Effector memory CD8-positive, alpha-beta T cell (primary cell): Measurements from ENCODE around the gene CACNG4.
"Not testable (repeated sequence)": the region's sequence is repeated elsewhere in the genome, so short reads cannot be mapped to it uniquely, and the experiment has no call there.

Source experiments
- ATAC-seq: fragments of 150-1000 bp; cut with Tn5 transposase; replicated peaks from 2 replicates; pipeline ENCODE4 v1.10.0; 2021; ENCODE audit warnings: mild to moderate bottlenecking, moderate library complexity
- DNase-seq, 3 experiments: peaks; one replicate each; pipeline ENCODE4 v3.0.0; 2021
- H3K27ac Mint-ChIP-seq, 2 donors: one replicate each; pipeline ENCODE4 v1.8.0; 2022; ENCODE audit warnings: mild to moderate bottlenecking in 2 of 2, mixed read lengths in 2 of 2, moderate library complexity in 2 of 2
- H3K27me3 Mint-ChIP-seq, 2 donors: one replicate each; pipeline ENCODE4 v1.8.0; 2022; ENCODE audit warnings: mixed read lengths in 2 of 2
- H3K36me3 Mint-ChIP-seq: one replicate; pipeline ENCODE4 v1.8.0; 2022; ENCODE audit warnings: mild to moderate bottlenecking, moderate library complexity, mixed read lengths; ENCODE audit not compliant: insufficient read depth
- H3K4me1 Mint-ChIP-seq, 2 donors: one replicate each; pipeline ENCODE4 v1.8.0; 2022; ENCODE audit warnings: low read depth in 2 of 2, mixed read lengths in 2 of 2
- H3K4me3 Mint-ChIP-seq, 2 donors: one replicate each; pipeline ENCODE4 v1.8.0; 2022; ENCODE audit warnings: mild to moderate bottlenecking in 2 of 2, mixed read lengths in 2 of 2, moderate library complexity in 2 of 2
- H3K9me3 Mint-ChIP-seq, 2 donors: one replicate each; pipeline ENCODE4 v1.8.0; 2022; ENCODE audit warnings: mixed read lengths in 2 of 2

The CACNG4 gene

GRCh38 chr17:66971730-66972441 lies 7.4 kb downstream of the CACNG4 start:
- ATAC-seq, result no peak
- no peak overlapping the region for H3K4me3 Mint-ChIP-seq
- H3K9me3 Mint-ChIP-seq, result no peaks in the 10 kb centered on the region
- no peak for DNase-seq
- no peak overlapping the region for H3K27ac Mint-ChIP-seq
- no peaks in the 10 kb centered on the region for H3K36me3 Mint-ChIP-seq
- H3K27me3 Mint-ChIP-seq, result peaks cover 66 to 89% of the 10 kb centered on the region in 2 donors
- H3K4me1 Mint-ChIP-seq, result peaks cover 0 to 3% of the 10 kb centered on the region in 2 donors

GRCh38 chr17:66972442-66972830 lies 7.9 kb downstream of the CACNG4 start:
- H3K27ac Mint-ChIP-seq, DNase-seq, H3K4me1 Mint-ChIP-seq, H3K9me3 Mint-ChIP-seq, ATAC-seq, H3K36me3 Mint-ChIP-seq, H3K4me3 Mint-ChIP-seq: not testable (repeated sequence)
- H3K27me3 Mint-ChIP-seq, result peaks cover 66 to 89% of the 10 kb centered on the region in 2 donors

- Mint-ChIP-seq H3K9me3 (no peaks in the 10 kb centered on the region), H3K27ac (no peak overlapping the region), H3K27me3 (peaks cover 59 to 89% of the 10 kb centered on the region in 2 donors), H3K36me3 (no peaks in the 10 kb centered on the region), H3K4me3 (no peak overlapping the region), H3K4me1 (peaks cover 0 to 4% of the 10 kb centered on the region in 2 donors)
- DNase-seq, result no peak
- no peak for ATAC-seq
Observed at GRCh38 chr17:66975188-66975587, 10.7 kb downstream of the CACNG4 start.

GRCh38 chr17:66975614-66976378 lies 11.3 kb downstream of the CACNG4 start:
- no peak for ATAC-seq
- Mint-ChIP-seq H3K36me3 (no peaks in the 10 kb centered on the region), H3K4me3 (no peak overlapping the region), H3K27me3 (peaks cover 53 to 87% of the 10 kb centered on the region in 2 donors), H3K9me3 (no peaks in the 10 kb centered on the region), H3K4me1 (peaks cover 0 to 4% of the 10 kb centered on the region in 2 donors), H3K27ac (no peak overlapping the region)
- no peak for DNase-seq

- no peak overlapping the region for H3K27ac Mint-ChIP-seq
- H3K36me3 Mint-ChIP-seq, result no peaks in the 10 kb centered on the region
- H3K9me3 Mint-ChIP-seq, result no peaks in the 10 kb centered on the region
- peaks cover 0 to 4% of the 10 kb centered on the region in 2 donors for H3K4me1 Mint-ChIP-seq
- DNase-seq, result no peak
- peaks cover 48 to 82% of the 10 kb centered on the region in 2 donors for H3K27me3 Mint-ChIP-seq
- no peak overlapping the region for H3K4me3 Mint-ChIP-seq
- no peak for ATAC-seq
Observed at GRCh38 chr17:66976379-66976663, 11.8 kb downstream of the CACNG4 start.

GRCh38 chr17:66976781-66977201 lies 12.3 kb downstream of the CACNG4 start:
- peaks cover 0 to 4% of the 10 kb centered on the region in 2 donors for H3K4me1 Mint-ChIP-seq
- H3K27me3 Mint-ChIP-seq, result peaks cover 44 to 77% of the 10 kb centered on the region in 2 donors
- no peak overlapping the region for H3K4me3 Mint-ChIP-seq
- H3K36me3 Mint-ChIP-seq, result no peaks in the 10 kb centered on the region
- no peaks in the 10 kb centered on the region for H3K9me3 Mint-ChIP-seq
- no peak for DNase-seq
- no peak overlapping the region for H3K27ac Mint-ChIP-seq
- ATAC-seq, result no peak

GRCh38 chr17:66978514-66979061 lies 14.1 kb downstream of the CACNG4 start:
- peaks cover 0 to 4% of the 10 kb centered on the region in 2 donors for H3K4me1 Mint-ChIP-seq
- H3K36me3 Mint-ChIP-seq, result no peaks in the 10 kb centered on the region
- no peaks in the 10 kb centered on the region for H3K9me3 Mint-ChIP-seq
- H3K27ac Mint-ChIP-seq, result no peak overlapping the region
- DNase-seq, result no peak
- ATAC-seq, result no peak
- H3K27me3 Mint-ChIP-seq, result peaks cover 45 to 81% of the 10 kb centered on the region in 2 donors
- H3K4me3 Mint-ChIP-seq, result no peak overlapping the region

GRCh38 chr17:66980896-66981295 lies 16.4 kb downstream of the CACNG4 start:
- Mint-ChIP-seq H3K27me3 (peaks cover 64 to 86% of the 10 kb centered on the region in 2 donors), H3K4me3 (no peak overlapping the region), H3K27ac (no peak overlapping the region), H3K4me1 (peaks cover 0 to 4% of the 10 kb centered on the region in 2 donors), H3K9me3 (no peaks in the 10 kb centered on the region), H3K36me3 (no peaks in the 10 kb centered on the region)
- no peak for ATAC-seq
- DNase-seq, result no peak

GRCh38 chr17:66981983-66982508 lies 17.5 kb downstream of the CACNG4 start:
- no peak for DNase-seq
- Mint-ChIP-seq H3K4me3 (no peak overlapping the region), H3K4me1 (peaks cover 0 to under 1% of the 10 kb centered on the region in 2 donors), H3K9me3 (no peaks in the 10 kb centered on the region), H3K27me3 (peaks cover 61 to 86% of the 10 kb centered on the region in 2 donors), H3K36me3 (no peaks in the 10 kb centered on the region), H3K27ac (no peak overlapping the region)
- ATAC-seq, result no peak

- DNase-seq (no peak), ATAC-seq (no peak)
- no peaks in the 10 kb centered on the region for H3K36me3 Mint-ChIP-seq
- no peaks in the 10 kb centered on the region for H3K4me1 Mint-ChIP-seq
- no peaks in the 10 kb centered on the region for H3K9me3 Mint-ChIP-seq
- peaks cover 58 to 86% of the 10 kb centered on the region in 2 donors for H3K27me3 Mint-ChIP-seq
- no peak overlapping the region for H3K4me3 Mint-ChIP-seq
- H3K27ac Mint-ChIP-seq, result no peak overlapping the region
Observed at GRCh38 chr17:66983414-66984021, 19.0 kb downstream of the CACNG4 start.

- Mint-ChIP-seq H3K27me3 (peaks cover 60 to 86% of the 10 kb centered on the region in 2 donors), H3K9me3 (no peaks in the 10 kb centered on the region), H3K27ac (no peak overlapping the region)
Observed at GRCh38 chr17:66984730-66985129, 20.2 kb downstream of the CACNG4 start.

GRCh38 chr17:66985338-66986237 lies 21.1 kb downstream of the CACNG4 start:
- ATAC-seq, result no peak
- Mint-ChIP-seq H3K27me3 (peaks cover 66 to 83% of the 10 kb centered on the region in 2 donors), H3K4me3 (no peak overlapping the region), H3K36me3 (no peaks in the 10 kb centered on the region), H3K9me3 (no peaks in the 10 kb centered on the region), H3K27ac (no peak overlapping the region), H3K4me1 (no peaks in the 10 kb centered on the region)
- DNase-seq, result no peak

More at GRCh38 chr17:66984730-66985129, 20.2 kb downstream of the CACNG4 start:
- DNase-seq, result no peak
- H3K4me1 Mint-ChIP-seq, result no peaks in the 10 kb centered on the region
- H3K36me3 Mint-ChIP-seq, result no peaks in the 10 kb centered on the region
- no peak for ATAC-seq
- H3K4me3 Mint-ChIP-seq, result no peak overlapping the region
